Stimulated activated naive CD8-positive, alpha-beta T cell treated with anti-CD3 and anti-CD28 coated beads, Interleukin-15, amount 100 ng/mL, for 72 hours (primary cell): ENCODE results near the gene TRIM46.
A peak's percentile ranks its signal among the peaks of the same experiment; 100 is the strongest.
"Not testable (repeated sequence)": the region's sequence is repeated elsewhere in the genome, so short reads cannot be mapped to it uniquely, and the experiment has no call there.

Source experiments
- ATAC-seq: fragments of 150-1000 bp; cut with Tn5 transposase; 2 replicates; pipeline ENCODE4 v1.10.0; 2021; ENCODE audit warnings: mild to moderate bottlenecking, moderate library complexity
- DNase-seq, 2 donors: peaks; one replicate each; pipeline ENCODE4 v3.0.0; 2021 to 2022
- H3K27ac Mint-ChIP-seq, 2 donors: one replicate each; pipeline ENCODE4 v1.8.0; 2022; ENCODE audit warnings: mild to moderate bottlenecking in 2 of 2, mixed read lengths in 2 of 2, moderate library complexity in 2 of 2
- H3K27me3 Mint-ChIP-seq: one replicate; pipeline ENCODE4 v1.8.0; 2022; ENCODE audit warnings: mixed read lengths
- H3K4me1 Mint-ChIP-seq: one replicate; pipeline ENCODE4 v1.8.0; 2022; ENCODE audit warnings: mild to moderate bottlenecking, mixed read lengths
- H3K4me3 Mint-ChIP-seq, 2 donors: one replicate each; pipeline ENCODE4 v1.8.0; 2022; ENCODE audit warnings: mild to moderate bottlenecking in 2 of 2, mixed read lengths in 2 of 2, moderate library complexity in 1 of 2
- H3K9me3 Mint-ChIP-seq, 2 donors: one replicate each; pipeline ENCODE4 v1.8.0; 2022; ENCODE audit warnings: mixed read lengths in 2 of 2

TRIM46 gene

DNA sequence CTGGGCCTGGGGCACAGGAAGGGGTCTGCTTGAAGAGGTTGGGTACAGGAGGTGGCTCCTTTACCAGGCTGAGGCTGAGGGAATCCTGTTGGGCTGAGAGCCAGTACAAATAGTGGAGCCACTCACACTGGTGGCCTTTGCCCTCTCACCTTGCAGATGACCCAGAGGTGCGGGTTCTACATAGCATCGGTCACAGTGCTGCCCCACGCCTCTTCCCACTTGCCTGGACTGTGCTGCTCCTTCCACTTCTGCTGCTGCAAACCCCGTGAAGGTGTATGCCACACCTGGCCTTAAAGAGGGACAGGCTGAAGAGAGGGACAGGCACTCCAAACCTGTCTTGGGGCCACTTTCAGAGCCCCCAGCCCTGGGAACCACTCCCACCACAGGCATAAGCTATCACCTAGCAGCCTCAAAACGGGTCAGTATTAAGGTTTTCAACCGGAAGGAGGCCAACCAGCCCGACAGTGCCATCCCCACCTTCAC lies 39.8 kb upstream of the TRIM46 start:
- Mint-ChIP-seq H3K4me1 (peaks cover 43% of the 10 kb centered on the region), H3K9me3 (no peaks in the 10 kb centered on the region), H3K27me3 (no peaks in the 10 kb centered on the region), H3K27ac (no peak overlapping the region), H3K4me3 (no peak overlapping the region)
- ATAC-seq (no peak), DNase-seq (no peak)

DNA sequence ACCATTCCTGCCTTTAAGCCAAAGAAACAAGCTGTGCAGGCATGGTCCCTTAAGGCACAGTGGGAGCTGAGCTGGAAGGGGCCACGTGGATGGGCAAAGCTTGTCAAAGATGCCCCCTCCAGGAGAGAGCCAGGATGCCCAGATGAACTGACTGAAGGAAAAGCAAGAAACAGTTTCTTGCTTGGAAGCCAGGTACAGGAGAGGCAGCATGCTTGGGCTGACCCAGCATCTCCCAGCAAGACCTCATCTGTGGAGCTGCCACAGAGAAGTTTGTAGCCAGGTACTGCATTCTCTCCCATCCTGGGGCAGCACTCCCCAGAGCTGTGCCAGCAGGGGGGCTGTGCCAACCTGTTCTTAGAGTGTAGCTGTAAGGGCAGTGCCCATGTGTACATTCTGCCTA lies 39.3 kb upstream of the TRIM46 start:
- H3K4me3 Mint-ChIP-seq: peak overlapping the region; percentile 92 to 98
- no peaks in the 10 kb centered on the region for H3K27me3 Mint-ChIP-seq
- no peaks in the 10 kb centered on the region for H3K9me3 Mint-ChIP-seq
- ATAC-seq (no peak), DNase-seq (no peak)
- H3K27ac Mint-ChIP-seq: no peak overlapping the region
- peaks cover 42% of the 10 kb centered on the region for H3K4me1 Mint-ChIP-seq

DNA sequence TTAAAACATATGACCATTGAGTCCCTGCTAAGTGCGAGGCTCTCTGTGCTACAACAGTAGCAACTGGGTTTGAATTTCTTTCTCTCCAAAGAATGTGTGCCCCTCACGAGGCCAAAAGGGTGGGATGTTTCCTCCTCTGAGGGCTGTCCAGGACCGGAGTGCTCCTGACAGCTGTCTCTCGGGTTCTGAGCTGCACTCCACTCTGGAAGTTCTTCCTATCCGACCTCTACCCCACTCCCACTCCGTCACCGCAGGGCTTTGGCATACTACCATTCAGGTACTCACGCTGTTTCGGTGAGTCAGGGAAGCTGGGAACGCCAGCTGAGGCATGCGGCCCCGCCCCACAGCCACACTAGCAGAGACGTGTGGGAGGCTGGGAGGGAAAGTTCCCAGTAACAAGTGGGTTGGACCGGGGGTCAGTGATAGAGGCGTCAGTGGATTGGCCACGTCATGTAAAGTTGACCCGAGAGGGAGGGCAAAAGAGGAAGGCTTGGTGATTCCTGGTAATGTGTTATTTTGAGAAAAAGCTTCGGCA lies 38.7 kb upstream of the TRIM46 start:
- peak overlapping the region; percentile 97 to 98 for H3K27ac Mint-ChIP-seq
- no peaks in the 10 kb centered on the region for H3K9me3 Mint-ChIP-seq
- ATAC-seq: no peak
- no peaks in the 10 kb centered on the region for H3K27me3 Mint-ChIP-seq
- H3K4me1 Mint-ChIP-seq: peaks cover 36% of the 10 kb centered on the region
- H3K4me3 Mint-ChIP-seq: peak overlapping the region; percentile 92 to 98
- no peak for DNase-seq

DNA sequence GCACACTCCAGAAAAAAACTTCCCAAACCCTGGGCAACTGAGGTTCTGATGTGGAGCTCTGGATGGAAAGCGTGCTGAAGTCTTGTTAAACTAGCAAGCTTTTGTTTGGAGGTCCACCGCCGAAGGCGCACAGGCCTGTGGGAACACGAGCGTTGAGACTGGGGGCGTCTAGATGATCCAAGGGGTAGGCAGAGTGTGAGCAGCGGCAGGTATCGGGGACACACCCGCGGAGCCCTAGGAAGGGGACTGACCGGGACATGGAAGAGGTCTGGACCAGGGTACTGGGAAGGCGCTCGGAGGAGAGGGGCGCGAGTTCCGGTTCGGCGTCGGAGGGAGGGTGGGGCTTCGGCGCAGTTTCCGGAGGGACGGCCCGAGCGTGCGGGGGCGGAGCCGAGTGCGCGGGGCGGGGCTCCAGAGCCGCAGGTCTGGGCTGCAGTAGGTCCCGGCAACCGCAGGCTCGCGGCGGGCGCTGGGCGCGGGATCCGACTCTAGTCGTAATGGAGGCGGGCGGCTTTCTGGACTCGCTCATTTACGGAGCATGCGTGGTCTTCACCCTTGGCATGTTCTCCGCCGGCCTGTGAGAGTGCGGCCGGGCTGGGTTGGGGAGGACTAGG lies 38.1 kb upstream of the TRIM46 start, which contains the start of gene SLC50A1:
Gene SLC50A1, plus strand, starts transcription at position 438 of the 614 bp plus-strand sequence. Its CDS starts 60 bp downstream, at position 498.
- Mint-ChIP-seq H3K27me3 (no peaks in the 10 kb centered on the region), H3K27ac (peak within 1 kb of the TSS; percentile 97 to 98), H3K4me3 (peak within 1 kb of the TSS; percentile 92 to 98), H3K4me1 (peaks cover 36% of the 10 kb centered on the region), H3K9me3 (no peaks in the 10 kb centered on the region)
- ATAC-seq: peak; percentile 85
- DNase-seq: peak; percentile 93 to 95

- Mint-ChIP-seq H3K4me3 (peak overlapping the region; percentile 92 to 98), H3K27ac (peak overlapping the region; percentile 42 to 97), H3K9me3 (no peaks in the 10 kb centered on the region), H3K4me1 (peaks cover 36% of the 10 kb centered on the region), H3K27me3 (no peaks in the 10 kb centered on the region)
- DNase-seq (peak in 1 of 2 donors; percentile 32), ATAC-seq (peak; percentile 23)
These were observed 36.9 kb upstream of the TRIM46 start for GRCh38 chr1:155136748-155137147.

DNA sequence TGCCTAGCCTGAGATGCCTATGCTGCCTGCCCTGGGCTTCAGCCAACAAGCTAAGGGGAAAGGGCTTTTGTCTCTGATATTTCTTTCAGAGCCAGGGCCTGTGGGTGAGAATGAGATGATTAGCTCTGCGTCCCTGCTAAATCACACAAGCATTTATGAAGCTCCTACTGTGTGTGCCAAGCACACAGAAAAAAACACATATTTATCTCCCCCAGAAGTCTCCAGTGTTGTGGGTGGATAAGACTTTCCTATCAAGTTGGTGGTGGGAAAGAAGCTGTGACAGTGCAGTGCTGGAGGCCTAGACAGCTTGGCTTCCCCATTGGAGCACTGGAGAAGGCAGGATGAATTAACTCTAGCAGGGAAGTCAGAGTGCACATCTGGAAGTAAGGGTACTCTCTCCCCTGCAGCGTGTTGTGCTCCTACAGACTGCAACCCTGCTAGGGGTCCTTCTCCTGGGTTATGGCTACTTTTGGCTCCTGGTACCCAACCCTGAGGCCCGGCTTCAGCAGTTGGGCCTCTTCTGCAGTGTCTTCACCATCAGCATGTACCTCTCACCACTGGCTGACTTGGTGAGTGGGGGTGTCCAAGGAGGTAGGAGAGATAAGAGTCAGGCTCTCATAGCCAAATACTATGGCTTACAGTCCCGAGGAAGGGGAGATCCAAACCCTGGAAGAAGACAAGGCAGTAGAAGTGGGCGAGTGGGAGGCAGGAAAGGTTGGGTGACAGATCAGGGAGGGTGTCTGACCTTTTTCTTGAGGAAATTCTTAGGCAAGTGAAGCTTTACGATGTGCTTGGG lies 36.3 kb upstream of the TRIM46 start:
- Mint-ChIP-seq H3K9me3 (no peaks in the 10 kb centered on the region), H3K27ac (peak overlapping the region; percentile 12 to 42), H3K4me1 (peaks cover 36% of the 10 kb centered on the region), H3K27me3 (no peaks in the 10 kb centered on the region), H3K4me3 (peak overlapping the region; percentile 92 to 98)
- no peak for DNase-seq
- ATAC-seq: no peak

- DNase-seq (peak; percentile 82 to 87), ATAC-seq (peak; percentile 82)
- peak within 1 kb of the TSS; percentile 91 to 95 for H3K27ac Mint-ChIP-seq
- H3K27me3 Mint-ChIP-seq: no peaks in the 10 kb centered on the region
- H3K4me1 Mint-ChIP-seq: peaks cover 30% of the 10 kb centered on the region
- H3K9me3 Mint-ChIP-seq: no peaks in the 10 kb centered on the region
- H3K4me3 Mint-ChIP-seq: peak within 1 kb of the TSS; percentile 92
These were observed 33.6 kb upstream of the TRIM46 start, which contains the start of gene DPM3 for GRCh38 chr1:155139895-155140629. Gene DPM3, minus strand, starts transcription at chr1:155140531. Its CDS starts 291 bp downstream, at chr1:155140240.

GRCh38 chr1:155140630-155140953 lies 33.1 kb upstream of the TRIM46 start:
- Mint-ChIP-seq H3K9me3 (no peaks in the 10 kb centered on the region), H3K4me1 (peaks cover 28% of the 10 kb centered on the region)
- no peak for ATAC-seq

DNA sequence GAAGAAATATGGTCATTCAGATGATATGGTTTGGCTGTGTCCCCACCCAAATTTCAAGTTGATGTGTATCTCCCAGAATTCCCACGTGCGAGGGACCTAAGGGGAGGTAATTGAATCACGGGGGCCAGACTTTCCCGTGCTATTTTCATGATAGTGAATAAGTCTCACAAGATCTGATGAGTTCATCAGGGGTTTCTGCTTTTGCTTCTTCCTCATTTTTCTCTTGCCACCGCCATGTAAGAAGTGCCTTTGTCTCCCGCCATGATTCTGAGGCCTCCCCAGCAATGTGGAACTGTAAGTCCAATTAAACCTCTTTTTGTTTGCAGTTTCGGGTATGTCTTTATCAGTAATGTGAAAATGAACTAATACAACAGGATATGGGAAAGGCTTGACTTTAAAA lies 31.9 kb upstream of the TRIM46 start:
- no peaks in the 10 kb centered on the region for H3K9me3 Mint-ChIP-seq
- peaks cover 14% of the 10 kb centered on the region for H3K27me3 Mint-ChIP-seq
- H3K4me3 Mint-ChIP-seq: no peak overlapping the region
- peaks cover 25% of the 10 kb centered on the region for H3K4me1 Mint-ChIP-seq
- ATAC-seq (no peak), DNase-seq (no peak)
- no peak overlapping the region for H3K27ac Mint-ChIP-seq

More at GRCh38 chr1:155140630-155140953, 33.1 kb upstream of the TRIM46 start:
- peak overlapping the region; percentile 92 for H3K4me3 Mint-ChIP-seq
- no peak for DNase-seq
- peak overlapping the region; percentile 91 to 95 for H3K27ac Mint-ChIP-seq
- peaks cover 4% of the 10 kb centered on the region for H3K27me3 Mint-ChIP-seq

DNA sequence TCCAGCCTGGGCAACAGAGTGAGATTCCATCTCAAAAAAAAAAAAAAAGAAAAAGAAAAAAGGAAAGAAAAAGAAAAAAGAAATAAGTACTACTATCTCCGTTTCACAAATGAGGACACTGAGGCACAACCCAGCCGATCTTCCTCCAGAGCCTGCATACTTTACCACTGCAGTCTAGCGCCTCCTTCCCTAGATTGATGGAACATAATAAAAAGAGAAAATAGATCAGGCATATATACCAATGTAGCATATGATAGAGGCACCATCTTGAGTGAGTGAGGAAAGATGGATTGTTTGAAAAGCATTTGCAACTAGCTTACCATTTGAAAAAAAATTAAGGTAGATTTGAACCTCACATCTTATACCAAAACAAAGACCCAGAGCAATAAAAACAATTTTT lies 28.2 kb upstream of the TRIM46 start:
- no peaks in the 10 kb centered on the region for H3K4me1 Mint-ChIP-seq
- H3K27ac Mint-ChIP-seq: no peak overlapping the region
- peaks cover 27% of the 10 kb centered on the region for H3K27me3 Mint-ChIP-seq
- DNase-seq (no peak), ATAC-seq (no peak)
- no peak overlapping the region for H3K4me3 Mint-ChIP-seq
- no peaks in the 10 kb centered on the region for H3K9me3 Mint-ChIP-seq

- H3K9me3 Mint-ChIP-seq, ATAC-seq, H3K4me1 Mint-ChIP-seq, DNase-seq, H3K4me3 Mint-ChIP-seq, H3K27ac Mint-ChIP-seq: not testable (repeated sequence)
- H3K27me3 Mint-ChIP-seq: peaks cover 10% of the 10 kb centered on the region
These were observed 17.5 kb upstream of the TRIM46 start for GRCh38 chr1:155155996-155156643.

GRCh38 chr1:155158991-155159390 lies 14.7 kb upstream of the TRIM46 start:
- H3K4me3 Mint-ChIP-seq: no peak overlapping the region
- no peaks in the 10 kb centered on the region for H3K4me1 Mint-ChIP-seq
- no peak for ATAC-seq
- DNase-seq: no peak
- peaks cover 9% of the 10 kb centered on the region for H3K27me3 Mint-ChIP-seq
- peak overlapping the region in 1 of 2 donors; percentile 61 for H3K27ac Mint-ChIP-seq
- H3K9me3 Mint-ChIP-seq: no peaks in the 10 kb centered on the region

GRCh38 chr1:155160128-155160527 lies 13.5 kb upstream of the TRIM46 start:
- Mint-ChIP-seq H3K27me3 (peaks cover 5% of the 10 kb centered on the region), H3K9me3 (no peaks in the 10 kb centered on the region), H3K27ac (no peak overlapping the region), H3K4me1 (no peaks in the 10 kb centered on the region), H3K4me3 (no peak overlapping the region)
- DNase-seq: no peak
- no peak for ATAC-seq

GRCh38 chr1:155162631-155163030 lies 11.0 kb upstream of the TRIM46 start:
- not testable (repeated sequence) for ATAC-seq, DNase-seq, H3K9me3 Mint-ChIP-seq, H3K4me3 Mint-ChIP-seq, H3K27ac Mint-ChIP-seq, H3K27me3 Mint-ChIP-seq
- peaks cover 11% of the 10 kb centered on the region for H3K4me1 Mint-ChIP-seq

DNA sequence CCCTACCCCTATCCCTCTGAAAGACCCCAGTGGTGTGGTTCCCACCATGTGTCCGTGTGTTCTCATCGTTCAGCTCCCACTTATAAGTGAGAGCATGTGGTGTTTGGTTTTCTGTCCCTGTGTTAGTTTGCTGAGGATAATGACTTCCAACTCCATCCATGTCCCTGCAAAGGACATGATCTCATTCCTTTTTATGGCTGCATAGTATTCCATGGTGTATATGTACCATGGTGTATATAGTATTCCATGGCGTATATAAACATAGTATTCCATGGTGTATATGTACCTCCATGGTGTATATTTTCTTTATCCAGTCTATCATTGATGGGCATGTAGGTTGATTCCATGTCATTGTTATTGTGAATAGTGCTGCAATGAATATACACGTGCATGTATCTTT lies 9.9 kb upstream of the TRIM46 start:
- peaks cover 17% of the 10 kb centered on the region for H3K4me1 Mint-ChIP-seq
- not testable (repeated sequence) for H3K27ac Mint-ChIP-seq, H3K4me3 Mint-ChIP-seq, H3K9me3 Mint-ChIP-seq, H3K27me3 Mint-ChIP-seq, ATAC-seq, DNase-seq
